Chondrocyte (in vitro differentiated cells): ENCODE measurements around the gene U2AF2. TPM values are rescaled to one million over a fixed set of nuclear protein-coding genes. Genes with fewer than 3 reads are reported as not detected.

Source experiments
- DNase-seq: peaks from one replicate; pipeline ENCODE4 v3.0.0; 2021; ENCODE audit warnings: mixed read lengths, low spot score
- H3K27ac Mint-ChIP-seq: one replicate; pipeline ENCODE4 v1.8.0; 2021; ENCODE audit warnings: mild to moderate bottlenecking, moderate library complexity, mixed read lengths; ENCODE audit not compliant: unreplicated experiment
- H3K27me3 Mint-ChIP-seq: 2 replicates; pipeline ENCODE4 v1.8.0; 2021; ENCODE audit warnings: low read depth, mixed read lengths
- H3K36me3 Mint-ChIP-seq: 2 replicates; pipeline ENCODE4 v1.8.0; 2021; ENCODE audit warnings: low read depth, mixed read lengths
- H3K4me1 Mint-ChIP-seq: 2 replicates; pipeline ENCODE4 v1.8.0; 2021; ENCODE audit warnings: low read depth, mild to moderate bottlenecking, mixed read lengths
- H3K4me3 Mint-ChIP-seq: one replicate; pipeline ENCODE4 v1.8.0; 2021; ENCODE audit warnings: mild to moderate bottlenecking, moderate library complexity, mixed read lengths; ENCODE audit not compliant: unreplicated experiment
- H3K9me3 Mint-ChIP-seq: 2 replicates; pipeline ENCODE4 v1.8.0; 2021; ENCODE audit warnings: low read depth, mixed read lengths
- total RNA-seq: library from RNA; stranded (reverse); gene quantifications from 3 replicates; pipeline ENCODE4 v1.2.1, GENCODE V29; 2021
- TF ChIP-seq, protein P1 (sequence below): fragments of 200-600 bp; sonication (generic); IDR thresholded peaks from 2 replicates; pipeline ENCODE4 v1.5.0; 2021; ENCODE audit warnings: antibody characterized with exemption, mild to moderate bottlenecking, moderate library complexity

Gene U2AF2
- total RNA-seq, 1 donor from 2014 or later: 129 TPM

DNA sequence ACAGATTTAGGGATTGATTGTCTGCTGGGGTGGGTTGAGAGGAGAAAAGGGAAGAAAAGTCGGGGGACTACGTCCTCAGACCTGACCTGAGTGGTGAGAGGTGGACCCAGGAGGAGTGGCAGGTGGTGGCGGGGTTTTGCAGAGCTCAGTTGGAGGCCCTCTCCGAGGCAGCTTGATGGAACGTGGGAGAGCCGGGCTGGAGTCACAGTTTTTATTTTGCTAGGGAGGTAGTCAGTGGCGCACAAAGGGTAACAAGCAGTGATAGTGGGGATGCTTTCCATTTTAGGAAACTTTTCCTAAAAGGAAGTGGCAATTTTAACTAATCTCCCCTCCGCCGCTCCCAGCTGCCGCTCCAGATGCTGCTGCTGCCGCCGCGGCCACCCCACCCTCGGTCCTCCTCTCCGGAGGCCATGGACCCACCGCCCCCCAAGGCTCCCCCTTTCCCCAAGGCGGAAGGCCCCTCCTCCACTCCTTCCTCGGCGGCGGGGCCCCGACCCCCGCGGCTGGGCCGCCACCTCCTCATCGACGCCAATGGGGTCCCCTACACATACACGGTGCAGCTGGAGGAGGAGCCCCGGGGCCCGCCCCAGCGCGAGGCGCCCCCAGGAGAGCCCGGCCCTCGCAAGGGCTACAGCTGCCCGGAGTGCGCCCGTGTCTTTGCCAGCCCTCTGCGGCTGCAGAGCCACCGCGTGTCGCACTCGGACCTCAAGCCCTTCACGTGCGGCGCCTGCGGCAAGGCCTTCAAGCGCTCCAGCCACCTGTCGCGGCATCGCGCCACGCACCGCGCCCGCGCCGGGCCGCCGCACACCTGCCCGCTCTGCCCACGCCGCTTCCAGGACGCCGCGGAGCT lies 12.5 kb upstream of the U2AF2 start:
- H3K27ac Mint-ChIP-seq: peak overlapping the region; percentile 97
- TF ChIP-seq, protein P1, sequence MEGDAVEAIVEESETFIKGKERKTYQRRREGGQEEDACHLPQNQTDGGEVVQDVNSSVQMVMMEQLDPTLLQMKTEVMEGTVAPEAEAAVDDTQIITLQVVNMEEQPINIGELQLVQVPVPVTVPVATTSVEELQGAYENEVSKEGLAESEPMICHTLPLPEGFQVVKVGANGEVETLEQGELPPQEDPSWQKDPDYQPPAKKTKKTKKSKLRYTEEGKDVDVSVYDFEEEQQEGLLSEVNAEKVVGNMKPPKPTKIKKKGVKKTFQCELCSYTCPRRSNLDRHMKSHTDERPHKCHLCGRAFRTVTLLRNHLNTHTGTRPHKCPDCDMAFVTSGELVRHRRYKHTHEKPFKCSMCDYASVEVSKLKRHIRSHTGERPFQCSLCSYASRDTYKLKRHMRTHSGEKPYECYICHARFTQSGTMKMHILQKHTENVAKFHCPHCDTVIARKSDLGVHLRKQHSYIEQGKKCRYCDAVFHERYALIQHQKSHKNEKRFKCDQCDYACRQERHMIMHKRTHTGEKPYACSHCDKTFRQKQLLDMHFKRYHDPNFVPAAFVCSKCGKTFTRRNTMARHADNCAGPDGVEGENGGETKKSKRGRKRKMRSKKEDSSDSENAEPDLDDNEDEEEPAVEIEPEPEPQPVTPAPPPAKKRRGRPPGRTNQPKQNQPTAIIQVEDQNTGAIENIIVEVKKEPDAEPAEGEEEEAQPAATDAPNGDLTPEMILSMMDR: no peak
- no peaks in the 10 kb centered on the region for H3K9me3 Mint-ChIP-seq
- peaks cover 59% of the 10 kb centered on the region for H3K4me1 Mint-ChIP-seq
- H3K4me3 Mint-ChIP-seq: peak overlapping the region; percentile 84
- DNase-seq: no peak
- H3K27me3 Mint-ChIP-seq: no peaks in the 10 kb centered on the region
- peaks cover 9% of the 10 kb centered on the region for H3K36me3 Mint-ChIP-seq

DNA sequence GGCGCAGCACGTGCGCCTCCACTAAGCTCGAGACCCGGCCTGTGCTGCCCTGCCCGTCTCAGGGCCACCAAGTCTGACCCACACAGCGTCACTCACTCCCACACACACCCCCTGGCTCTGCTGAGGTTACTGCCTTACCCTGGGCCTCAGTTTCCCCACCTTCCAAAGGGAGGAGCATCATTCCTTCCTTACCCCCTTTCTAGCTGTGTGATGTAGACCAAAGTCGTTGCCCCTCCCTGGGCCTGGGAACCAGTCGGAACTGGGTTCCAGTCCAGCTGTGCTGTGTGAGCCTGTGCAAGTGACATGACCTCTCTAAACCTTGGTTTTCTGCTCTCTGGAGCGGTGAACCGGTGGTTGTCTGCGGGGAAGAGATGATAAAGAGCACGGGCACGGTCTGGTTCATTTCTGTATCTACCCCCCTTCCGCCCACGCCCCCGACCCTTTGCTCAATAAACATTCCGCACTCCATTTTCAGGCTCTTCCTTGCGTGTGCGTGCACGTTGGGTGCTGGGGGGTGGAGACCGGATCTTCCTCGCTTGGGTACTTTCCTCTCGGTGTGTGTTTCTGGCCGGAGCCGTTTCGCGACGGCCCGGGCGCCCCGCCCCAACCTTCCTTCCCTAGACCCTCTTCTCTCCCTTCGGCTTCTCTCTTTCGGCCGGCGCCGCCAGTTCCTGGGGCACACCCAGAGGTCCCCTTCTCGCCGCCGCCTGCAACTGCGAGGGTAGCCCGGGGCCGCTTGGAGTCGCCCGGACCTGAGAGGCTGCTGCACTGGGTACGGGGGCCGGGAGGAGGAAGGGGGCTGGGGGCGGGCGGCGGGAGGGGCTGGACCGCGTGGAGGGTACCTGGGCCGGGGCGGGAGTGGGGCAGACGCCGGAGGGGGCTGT lies 11.6 kb upstream of the U2AF2 start, which contains the start of gene ZNF581:
ZNF581 (plus strand) TSS at position 647 of the 884 bp plus-strand sequence. CDS start 923 bp downstream, outside the sequence.
- no peaks in the 10 kb centered on the region for H3K9me3 Mint-ChIP-seq
- peaks cover 55% of the 10 kb centered on the region for H3K4me1 Mint-ChIP-seq
- no peaks in the 10 kb centered on the region for H3K27me3 Mint-ChIP-seq
- DNase-seq: no peak
- peak within 1 kb of the TSS; percentile 84 for H3K4me3 Mint-ChIP-seq
- peaks cover 6% of the 10 kb centered on the region for H3K36me3 Mint-ChIP-seq
- H3K27ac Mint-ChIP-seq: peak within 1 kb of the TSS; percentile 97
- TF ChIP-seq, protein P1: no peak

DNA sequence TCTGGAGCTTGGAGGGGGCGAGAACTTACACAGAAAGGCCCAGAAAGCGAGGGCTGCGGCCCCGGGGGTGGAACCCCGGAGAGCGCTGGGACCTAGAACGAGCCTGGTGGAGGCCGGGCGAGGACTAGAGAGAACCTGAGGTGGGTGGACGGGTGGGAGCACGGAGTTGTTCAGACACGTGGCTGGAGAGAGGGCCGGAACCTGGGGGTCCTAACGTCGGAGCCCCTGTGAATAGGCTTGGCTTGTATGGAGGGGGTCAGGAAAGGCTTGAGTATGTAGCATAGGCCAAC lies 11.0 kb upstream of the U2AF2 start:
- DNase-seq: no peak
- peaks cover 58% of the 10 kb centered on the region for H3K4me1 Mint-ChIP-seq
- H3K27ac Mint-ChIP-seq: peak overlapping the region; percentile 90
- no peaks in the 10 kb centered on the region for H3K27me3 Mint-ChIP-seq
- H3K36me3 Mint-ChIP-seq: peaks cover 6% of the 10 kb centered on the region
- TF ChIP-seq, protein P1: no peak
- H3K9me3 Mint-ChIP-seq: no peaks in the 10 kb centered on the region
- H3K4me3 Mint-ChIP-seq: peak overlapping the region; percentile 84

DNA sequence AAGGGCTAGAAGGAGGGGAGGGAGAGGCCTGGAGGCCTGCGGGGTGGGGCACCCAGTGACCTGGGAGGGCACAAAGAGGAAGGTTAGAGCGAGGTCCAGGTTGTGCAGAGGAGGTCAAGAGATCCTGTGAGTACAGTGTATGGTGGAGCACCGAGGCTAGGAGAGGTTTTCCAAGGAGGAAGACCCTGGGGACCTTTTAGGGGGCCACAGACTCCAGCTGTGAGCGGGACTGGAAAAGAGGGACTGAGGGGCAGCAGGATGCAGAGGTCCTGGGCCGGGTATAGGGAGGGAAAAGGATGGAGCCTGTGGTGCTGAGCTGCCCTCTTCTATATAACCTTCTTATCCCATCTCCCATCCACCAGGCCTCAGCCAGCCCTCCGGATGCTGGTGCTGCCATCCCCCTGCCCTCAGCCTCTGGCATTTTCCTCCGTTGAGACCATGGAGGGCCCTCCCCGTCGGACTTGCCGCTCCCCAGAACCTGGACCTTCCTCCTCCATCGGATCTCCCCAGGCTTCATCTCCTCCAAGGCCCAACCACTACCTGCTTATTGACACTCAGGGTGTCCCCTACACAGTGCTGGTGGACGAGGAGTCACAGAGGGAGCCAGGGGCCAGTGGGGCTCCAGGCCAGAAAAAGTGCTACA lies 10.5 kb upstream of the U2AF2 start:
- Mint-ChIP-seq H3K4me1 (peaks cover 58% of the 10 kb centered on the region), H3K36me3 (peaks cover 5% of the 10 kb centered on the region), H3K4me3 (peak overlapping the region; percentile 84), H3K27me3 (no peaks in the 10 kb centered on the region), H3K9me3 (no peaks in the 10 kb centered on the region), H3K27ac (peak overlapping the region; percentile 90)
- TF ChIP-seq, protein P1: no peak
- no peak for DNase-seq
